CD4-positive, alpha-beta T cell treated with Interferon alpha-2 for 1 hour (primary cell): ENCODE measurements around the gene RNF19B.
"Not testable (repeated sequence)": the region's sequence is repeated elsewhere in the genome, so short reads cannot be mapped to it uniquely, and the experiment has no call there.

Source experiments
- DNase-seq, 2 donors: peaks; one replicate each; pipeline ENCODE4 v3.0.0-alpha.2; 2020 to 2022

RNF19B gene

GRCh38 chr1:32929366-32929765, 35.2 kb downstream of the RNF19B start:
- DNase-seq = no peak

GRCh38 chr1:32928715-32929114, 35.9 kb downstream of the RNF19B start:
- DNase-seq = no peak

GRCh38 chr1:32928285-32928684, 36.3 kb downstream of the RNF19B start:
- DNase-seq = no peak

GRCh38 chr1:32927441-32927840, 37.2 kb downstream of the RNF19B start:
- no peak for DNase-seq

- no peak for DNase-seq
Observed at GRCh38 chr1:32926562-32926961, 38.0 kb downstream of the RNF19B start.

GRCh38 chr1:32925403-32926162, 39.0 kb downstream of the RNF19B start:
- peak in 1 of 2 donors; percentile 26 for DNase-seq

- DNase-seq = no peak
Observed at GRCh38 chr1:32924881-32925344, 39.7 kb downstream of the RNF19B start.

GRCh38 chr1:32920833-32921232, 43.8 kb downstream of the RNF19B start:
- DNase-seq = no peak

GRCh38 chr1:32919811-32920733, 44.5 kb downstream of the RNF19B start:
- no peak for DNase-seq

- no peak for DNase-seq
Observed at GRCh38 chr1:32918179-32918578, 46.4 kb downstream of the RNF19B start.

GRCh38 chr1:32917521-32917920, 47.1 kb downstream of the RNF19B start:
- no peak for DNase-seq

GRCh38 chr1:32915766-32916706, 48.6 kb downstream of the RNF19B start:
- DNase-seq = no peak

- DNase-seq = no peak
Observed at GRCh38 chr1:32910319-32910718, 54.3 kb downstream of the RNF19B start.

- no peak for DNase-seq
Observed at GRCh38 chr1:32907435-32907834, 57.2 kb downstream of the RNF19B start.

- DNase-seq = no peak
Observed at GRCh38 chr1:32906654-32907053, 58.0 kb downstream of the RNF19B start.

- DNase-seq = not testable (repeated sequence)
Observed at GRCh38 chr1:32905588-32905987, 59.0 kb downstream of the RNF19B start.

- no peak for DNase-seq
Observed at GRCh38 chr1:32904797-32905196, 59.8 kb downstream of the RNF19B start.

- no peak for DNase-seq
Observed at GRCh38 chr1:32903991-32904785, 60.4 kb downstream of the RNF19B start.

- no peak for DNase-seq
Observed at GRCh38 chr1:32902535-32902920, 62.1 kb downstream of the RNF19B start.

- DNase-seq = no peak
Observed at GRCh38 chr1:32901823-32902534, 62.6 kb downstream of the RNF19B start.
